HG02884 (cell line): Measurements from ENCODE around the gene TMEM37.

Experiments
- ATAC-seq: cut with Tn5 transposase; IDR thresholded peaks from one replicate; pipeline ENCODE4 v1.9.1; 2021; ENCODE audit warnings: mild to moderate bottlenecking, moderate library complexity; ENCODE audit not compliant: unreplicated experiment

TMEM37 gene

GRCh38 chr2:119417908-119418307, 13.7 kb upstream of the TMEM37 start:
- ATAC-seq = no peak

- no peak for ATAC-seq
Observed at GRCh38 chr2:119419065-119419464, 12.6 kb upstream of the TMEM37 start.

- no peak for ATAC-seq
Observed at GRCh38 chr2:119419803-119420508, 11.7 kb upstream of the TMEM37 start.

GRCh38 chr2:119421304-119421703, 10.3 kb upstream of the TMEM37 start:
- ATAC-seq = no peak

GRCh38 chr2:119421741-119422140, 9.9 kb upstream of the TMEM37 start:
- no peak for ATAC-seq

- ATAC-seq = no peak
Observed at GRCh38 chr2:119422360-119423107, 9.1 kb upstream of the TMEM37 start.

GRCh38 chr2:119423108-119423444, 8.6 kb upstream of the TMEM37 start:
- ATAC-seq = no peak

GRCh38 chr2:119423811-119424210, 7.8 kb upstream of the TMEM37 start:
- ATAC-seq = no peak

- no peak for ATAC-seq
Observed at GRCh38 chr2:119424284-119425118, 7.2 kb upstream of the TMEM37 start.

GRCh38 chr2:119425119-119425405, 6.6 kb upstream of the TMEM37 start:
- ATAC-seq = no peak

GRCh38 chr2:119425620-119426395, 5.8 kb upstream of the TMEM37 start:
- no peak for ATAC-seq

GRCh38 chr2:119426396-119426675, 5.3 kb upstream of the TMEM37 start:
- ATAC-seq = no peak

GRCh38 chr2:119426801-119427395, 4.8 kb upstream of the TMEM37 start:
- ATAC-seq = no peak

- no peak for ATAC-seq
Observed at GRCh38 chr2:119427756-119428155, 3.9 kb upstream of the TMEM37 start.

GRCh38 chr2:119428488-119429224, 3.0 kb upstream of the TMEM37 start:
- ATAC-seq = no peak

GRCh38 chr2:119429225-119429981, 2.3 kb upstream of the TMEM37 start:
- no peak for ATAC-seq

GRCh38 chr2:119430023-119430498, 1.6 kb upstream of the TMEM37 start:
- no peak for ATAC-seq

GRCh38 chr2:119431976-119432850, 559 bp downstream of the TMEM37 start:
- no peak for ATAC-seq
